CD4-positive, alpha-beta memory T cell (primary cell): ENCODE measurements around the gene NACA. TPM values are rescaled to one million over a fixed set of nuclear protein-coding genes. Genes with fewer than 3 reads are reported as not detected.
"Not testable (repeated sequence)": the region's sequence is repeated elsewhere in the genome, so short reads cannot be mapped to it uniquely, and the experiment has no call there.

Experiments
- CTCF ChIA-PET: fragments of 350-600 bp; sonication (Branson Sonifier 250); formaldehyde crosslinking; loops from one replicate; lab custom pipeline; 2021; ENCODE audit warnings: inconsistent platforms; ENCODE audit not compliant: partially characterized antibody; lab: Charles Lee
- POLR2A ChIA-PET: fragments of 350-600 bp; sonication (Branson Sonifier 250); formaldehyde crosslinking; loops from one replicate; lab custom pipeline; 2021; ENCODE audit not compliant: partially characterized antibody; lab: Charles Lee
- DNase-seq, 5 donors: peaks; one replicate each; pipeline versions ENCODE4 v3.0.0 to v3.0.0-alpha.2; 2020 to 2022; ENCODE audit warnings: mixed read lengths in 1 of 5
- H3K27ac ChIP-seq: one replicate; pipeline ENCODE4 v1.7.0; 2013; ENCODE audit warnings: low read depth, low read length
- H3K27me3 ChIP-seq: 2 replicates; pipeline ENCODE4 v1.7.0; 2013; ENCODE audit warnings: mild to moderate bottlenecking, low read length, moderate library complexity; ENCODE audit not compliant: insufficient read depth
- H3K36me3 ChIP-seq: 2 replicates; pipeline ENCODE4 v1.7.0; 2013; ENCODE audit warnings: mild to moderate bottlenecking, low read length, moderate library complexity; ENCODE audit not compliant: insufficient read depth
- H3K4me1 ChIP-seq: 2 replicates; pipeline ENCODE4 v1.7.0; 2013; ENCODE audit warnings: mild to moderate bottlenecking, low read length, moderate library complexity; ENCODE audit not compliant: insufficient read depth
- H3K4me3 ChIP-seq, 2 donors: one replicate each; pipeline ENCODE4 v1.7.0; 2013; ENCODE audit warnings: low read length in 2 of 2, mild to moderate bottlenecking in 1 of 2
- H3K9me3 ChIP-seq, 2 donors: one replicate each; pipeline ENCODE4 v1.7.0; 2013; ENCODE audit warnings: low read length in 2 of 2, control low read depth in 1 of 2; ENCODE audit not compliant: control insufficient read depth in 1 of 2
- H3K27ac Mint-ChIP-seq, 7 donors: one replicate each; pipeline ENCODE4 v1.8.0; 2020 to 2021; ENCODE audit warnings: mixed read lengths in 7 of 7, mild to moderate bottlenecking in 6 of 7, inconsistent platforms in 3 of 7, moderate library complexity in 3 of 7
- H3K27me3 Mint-ChIP-seq, 2 donors: one replicate each; pipeline ENCODE4 v1.8.0; 2020 to 2021; ENCODE audit warnings: mixed read lengths in 2 of 2
- H3K36me3 Mint-ChIP-seq, 2 donors: one replicate each; pipeline ENCODE4 v1.8.0; 2020 to 2021; ENCODE audit warnings: mixed read lengths in 2 of 2, inconsistent platforms in 1 of 2, mild to moderate bottlenecking in 1 of 2
- H3K4me1 Mint-ChIP-seq, 4 donors: one replicate each; pipeline ENCODE4 v1.8.0; 2020 to 2021; ENCODE audit warnings: mixed read lengths in 4 of 4, mild to moderate bottlenecking in 1 of 4
- H3K4me3 Mint-ChIP-seq, 8 donors: one replicate each; pipeline ENCODE4 v1.8.0; 2020 to 2021; ENCODE audit warnings: mixed read lengths in 8 of 8, mild to moderate bottlenecking in 7 of 8, moderate library complexity in 6 of 8, inconsistent platforms in 3 of 8
- H3K9me3 Mint-ChIP-seq, 8 donors: one replicate each; pipeline ENCODE4 v1.8.0; 2020 to 2021; ENCODE audit warnings: mixed read lengths in 8 of 8, mild to moderate bottlenecking in 5 of 8, inconsistent platforms in 3 of 8, moderate library complexity in 1 of 8
- intact Hi-C: fragments of 100-400 bp; cut with micrococcal nuclease; formaldehyde crosslinking; loops from one replicate; pipeline ENCODE4 v1.15.1; 2023
- polyA plus RNA-seq, 2 donors: library from polyadenylated mRNA; unstranded; fragments of 300-500 nt; fragmentation: Illumina TruSeq; gene quantifications; one replicate each; pipeline ENCODE4 v1.2.3, GENCODE V29; 2021
- total RNA-seq, 2 experiments: library from RNA; stranded (reverse); gene quantifications; one replicate each; pipeline ENCODE4 v1.2.3, GENCODE V29; 2021

Gene NACA
- total and polyA plus RNA-seq, 4 experiments from 2014 or later: 1,025 to 1,255 (median 1,184) TPM

DNA sequence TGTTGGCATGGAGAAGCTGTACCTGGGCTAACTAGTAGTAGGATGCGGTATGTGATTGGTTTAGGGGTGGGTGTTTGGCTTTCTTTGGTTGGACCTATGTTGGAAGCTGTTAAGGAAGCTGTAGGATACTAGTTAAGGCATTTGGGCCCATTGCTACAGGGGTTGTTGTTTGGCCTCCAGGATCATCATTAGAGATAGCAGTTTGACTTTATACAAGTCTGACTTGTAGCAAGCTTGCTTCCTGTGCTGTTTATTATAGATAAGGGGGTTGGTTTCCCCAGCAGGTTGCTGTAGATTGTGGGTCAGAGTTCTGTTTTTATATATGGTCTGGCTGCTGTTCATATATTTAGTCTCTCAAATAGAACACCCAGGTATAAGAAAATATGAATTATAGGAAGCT is 28.5 kb upstream of the NACA start:
- H3K36me3 ChIP-seq: no peaks in the 10 kb centered on the region
- no peak overlapping the region for H3K27ac ChIP-seq
- peaks cover 10% of the 10 kb centered on the region for H3K4me1 ChIP-seq
- intact Hi-C loops: loop anchor here (2.0 to 10.0 kb wide), 2 partner anchors 117 to 481 kb away; a partner anchor contains a TSS
- DNase-seq: no peak
- Mint-ChIP-seq H3K4me3 (peak overlapping the region in 7 of 8 donors; percentile 26 to 66 (median 46)), H3K9me3 (peaks cover 0 to 4% (median 0%) of the 10 kb centered on the region in 8 donors), H3K4me1 (peaks cover 20 to 33% (median 25%) of the 10 kb centered on the region in 4 donors), H3K27ac (peak overlapping the region in 3 of 7 donors; percentile 12 to 30 (median 24)), H3K27me3 (no peaks in the 10 kb centered on the region), H3K36me3 (peaks cover 12 to 21% of the 10 kb centered on the region in 2 donors)
- ChIA-PET CTCF (interaction anchor here (0.9 to 11.8 kb wide), 6 partner anchors 234 to 460 kb away, joined by 3 to 102 read pairs (median 3); no protein-coding TSS in a partner anchor), POLR2A (interaction anchor here (0.8 to 2.7 kb wide), 2 partner anchors 28 to 358 kb away, joined by 3 to 13 read pairs; partner anchors contain the start of gene STAT6)
- H3K9me3 ChIP-seq: no peaks in the 10 kb centered on the region
- no peak overlapping the region for H3K4me3 ChIP-seq
- no peaks in the 10 kb centered on the region for H3K27me3 ChIP-seq

DNA sequence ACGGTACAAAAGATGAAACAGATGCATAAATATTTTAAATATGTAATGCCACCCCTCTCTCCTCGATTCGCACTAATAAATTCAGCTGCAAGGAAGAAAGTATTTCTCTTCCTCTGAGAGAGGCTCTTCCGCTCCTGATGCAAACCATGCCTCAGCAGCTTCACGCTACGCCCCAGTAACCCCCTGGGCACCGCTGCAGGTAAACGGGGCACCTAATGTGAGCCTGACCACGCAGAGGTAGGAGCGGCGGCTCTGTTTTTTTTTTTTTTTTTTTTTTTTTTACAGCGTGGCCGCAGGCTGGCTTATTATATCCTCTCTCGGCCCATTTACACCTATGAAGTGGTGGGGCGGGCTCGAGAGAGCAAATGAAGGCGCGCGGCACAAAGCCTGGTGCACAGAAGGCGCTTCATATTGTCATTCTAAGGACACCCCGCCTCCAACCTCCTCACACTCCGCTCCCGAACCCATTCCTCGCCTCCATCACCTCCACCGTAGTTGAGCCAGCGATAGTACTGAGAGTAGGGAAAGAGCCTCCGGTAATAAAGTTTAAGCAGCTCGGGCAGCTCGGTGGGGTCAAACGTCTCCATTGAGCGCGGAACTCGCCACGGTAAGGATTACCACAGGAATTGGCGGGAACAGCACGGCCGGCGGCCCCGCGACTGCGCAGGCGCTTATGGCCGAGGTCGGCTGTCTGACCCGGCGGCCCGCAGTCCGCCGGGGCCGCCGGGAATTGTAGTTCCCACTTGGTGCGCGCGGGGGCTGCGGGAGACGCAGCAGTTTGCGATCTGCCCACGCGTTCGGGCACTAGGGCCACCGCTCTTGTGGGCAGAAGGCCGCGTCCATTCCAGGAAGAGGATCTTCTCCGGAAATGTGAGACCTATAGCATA is 26.9 kb upstream of the NACA start, which contains the start of gene PRIM1:
TSS of gene PRIM1 (minus strand) at position 612 of the 887 bp plus-strand sequence. CDS start at position 587, 25 bp downstream.
- H3K27ac Mint-ChIP-seq: peak within 1 kb of the TSS; percentile 94 to 98 (median 96)
- no peaks in the 10 kb centered on the region for H3K27me3 Mint-ChIP-seq
- H3K9me3 Mint-ChIP-seq: no peaks in the 10 kb centered on the region
- ChIA-PET POLR2A (interaction anchor here (0.6 to 3.9 kb wide), 15 partner anchors 9 to 678 kb away, joined by 3 to 30 read pairs (median 4); partner anchors contain the start of genes NACA, PTGES3 and STAT6), CTCF (interaction anchor here (0.7 to 1.6 kb wide), 4 partner anchors 236 to 544 kb away, joined by 3 to 5 read pairs (median 4); no protein-coding TSS in a partner anchor)
- Histone ChIP-seq H3K27ac (peak within 1 kb of the TSS; percentile 82), H3K4me1 (peaks cover 10% of the 10 kb centered on the region), H3K9me3 (no peaks in the 10 kb centered on the region), H3K36me3 (peaks cover 7% of the 10 kb centered on the region), H3K4me3 (peak within 1 kb of the TSS; percentile 80 to 92), H3K27me3 (no peaks in the 10 kb centered on the region)
- H3K4me3 Mint-ChIP-seq: peak within 1 kb of the TSS; percentile 96 to 99 (median 98)
- peaks cover 20 to 43% (median 28%) of the 10 kb centered on the region in 4 donors for H3K4me1 Mint-ChIP-seq
- intact Hi-C loops: loop anchor here (1.0 to 10.0 kb wide), 4 partner anchors 27 to 483 kb away; partner anchors contain the start of genes NACA and PTGES3
- peak; percentile 80 to 83 (median 82) for DNase-seq
- H3K36me3 Mint-ChIP-seq: peaks cover 22 to 33% of the 10 kb centered on the region in 2 donors

DNA sequence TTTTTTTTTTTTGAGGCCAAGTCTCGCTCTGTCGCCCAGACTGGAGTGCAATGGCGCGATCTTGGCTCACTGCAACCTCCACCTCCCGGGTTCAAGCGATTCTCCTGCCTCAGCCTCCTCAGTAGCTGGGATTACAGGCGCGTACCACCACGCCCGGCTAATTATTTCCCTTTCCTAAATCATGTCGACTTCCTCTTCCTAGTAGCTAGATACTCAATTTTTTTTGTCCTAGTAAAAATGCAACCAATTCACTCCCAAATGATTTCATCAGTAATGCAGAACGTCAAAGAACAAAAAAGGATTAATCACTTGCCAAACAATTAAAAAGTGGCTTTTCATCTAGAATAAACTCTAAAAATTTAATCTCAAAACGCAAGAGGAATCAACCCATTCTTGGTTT is 25.5 kb upstream of the NACA start:
- Histone ChIP-seq H3K4me3 (peak overlapping the region in 1 of 2 donors; percentile 80), H3K4me1 (peaks cover 10% of the 10 kb centered on the region)
- Mint-ChIP-seq H3K4me1 (peaks cover 23 to 48% (median 33%) of the 10 kb centered on the region in 4 donors), H3K4me3 (peak overlapping the region in 6 of 8 donors; percentile 25 to 98 (median 77)), H3K36me3 (peaks cover 28 to 42% of the 10 kb centered on the region in 2 donors), H3K27ac (peak overlapping the region in 6 of 7 donors; percentile 11 to 94 (median 72))
- CTCF ChIA-PET, H3K9me3 Mint-ChIP-seq, H3K27me3 Mint-ChIP-seq, H3K36me3 ChIP-seq, H3K9me3 ChIP-seq, H3K27ac ChIP-seq, H3K27me3 ChIP-seq, DNase-seq: not testable (repeated sequence)
- POLR2A ChIA-PET: interaction anchor here (1.2 to 3.9 kb wide), 4 partner anchors 25 to 361 kb away, joined by 6 to 30 read pairs (median 12); partner anchors contain the start of genes NACA, PTGES3 and STAT6
- intact Hi-C loops: loop anchor here (10.0 kb wide), 1 partner anchor 484 kb away; a partner anchor contains a TSS

DNA sequence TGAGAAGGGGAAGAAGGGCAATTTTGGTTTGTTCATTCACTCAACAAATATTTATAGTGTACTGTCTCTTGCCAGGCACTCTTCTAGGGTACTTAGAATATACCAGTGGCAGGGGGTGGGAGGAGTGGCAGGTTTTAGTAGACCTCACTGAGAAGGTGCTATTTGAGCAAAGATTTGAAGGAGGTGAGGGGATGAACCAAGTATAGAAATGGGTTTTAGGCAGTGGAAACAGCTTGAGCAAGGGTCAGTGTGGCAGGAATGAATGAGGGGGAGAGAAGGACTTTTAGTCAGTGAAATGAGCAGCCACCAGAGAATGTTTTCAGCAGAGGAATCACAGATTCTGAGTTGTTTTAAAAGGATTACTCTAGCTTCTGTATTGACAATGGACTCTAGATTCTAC is 24.8 kb upstream of the NACA start:
- Histone ChIP-seq H3K27me3 (no peaks in the 10 kb centered on the region), H3K4me1 (peaks cover 10% of the 10 kb centered on the region), H3K27ac (no peak overlapping the region), H3K4me3 (no peak overlapping the region), H3K9me3 (no peaks in the 10 kb centered on the region), H3K36me3 (peaks cover 7% of the 10 kb centered on the region)
- Mint-ChIP-seq H3K9me3 (no peaks in the 10 kb centered on the region), H3K27me3 (no peaks in the 10 kb centered on the region), H3K27ac (peak overlapping the region in 6 of 7 donors; percentile 38 to 94 (median 88)), H3K4me3 (peak overlapping the region; percentile 46 to 85 (median 76)), H3K4me1 (peaks cover 23 to 48% (median 33%) of the 10 kb centered on the region in 4 donors), H3K36me3 (peaks cover 28 to 47% of the 10 kb centered on the region in 2 donors)
- ChIA-PET CTCF (interaction anchor here (0.9 to 1.7 kb wide), 2 partner anchors 14 to 362 kb away, joined by 3 to 4 read pairs; partner anchors contain the start of gene HSD17B6), POLR2A (interaction anchor here (0.6 to 3.9 kb wide), 2 partner anchors 24 to 509 kb away, joined by 3 to 30 read pairs; partner anchors contain the start of gene NACA)
- intact Hi-C loops: loop anchor here (10.0 kb wide), 1 partner anchor 485 kb away; a partner anchor contains a TSS
- DNase-seq: no peak

DNA sequence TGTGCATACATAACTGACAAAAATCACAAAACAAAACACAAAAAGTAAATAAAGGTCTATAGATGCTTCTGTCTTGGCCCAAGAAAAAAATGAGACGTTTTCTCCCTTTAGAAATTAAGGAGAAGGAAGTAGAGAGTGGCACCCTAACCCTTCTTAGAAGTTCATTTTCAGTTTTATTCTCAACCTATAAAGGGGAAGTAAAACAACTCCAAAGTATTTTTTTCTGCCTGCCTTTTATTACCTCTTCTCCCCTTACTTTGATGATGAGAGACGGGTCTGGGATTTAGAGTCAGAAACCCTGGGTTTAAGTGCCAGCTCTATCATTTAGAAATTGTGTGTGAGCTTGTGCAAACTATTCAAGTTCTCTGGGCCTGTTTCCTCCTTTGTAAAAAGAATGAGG is 24.3 kb upstream of the NACA start:
- Histone ChIP-seq H3K9me3 (no peaks in the 10 kb centered on the region), H3K27me3 (no peaks in the 10 kb centered on the region), H3K36me3 (peaks cover 7% of the 10 kb centered on the region), H3K27ac (no peak overlapping the region), H3K4me1 (peaks cover 10% of the 10 kb centered on the region), H3K4me3 (no peak overlapping the region)
- ChIA-PET CTCF (interaction anchor here (0.6 to 1.7 kb wide), 3 partner anchors 14 to 363 kb away, joined by 3 to 4 read pairs (median 4); partner anchors contain the start of gene HSD17B6), POLR2A (interaction anchor here (3.9 kb wide), 1 partner anchor 24 kb away, joined by 30 read pairs; the partner anchor contains the start of gene NACA)
- peaks cover 23 to 48% (median 33%) of the 10 kb centered on the region in 4 donors for H3K4me1 Mint-ChIP-seq
- intact Hi-C loops: no loop called here
- H3K9me3 Mint-ChIP-seq: no peaks in the 10 kb centered on the region
- peaks cover 28 to 50% of the 10 kb centered on the region in 2 donors for H3K36me3 Mint-ChIP-seq
- peak overlapping the region in 2 of 8 donors; percentile 72 to 81 for H3K4me3 Mint-ChIP-seq
- no peaks in the 10 kb centered on the region for H3K27me3 Mint-ChIP-seq
- peak overlapping the region in 3 of 7 donors; percentile 35 to 94 (median 88) for H3K27ac Mint-ChIP-seq
- no peak for DNase-seq

DNA sequence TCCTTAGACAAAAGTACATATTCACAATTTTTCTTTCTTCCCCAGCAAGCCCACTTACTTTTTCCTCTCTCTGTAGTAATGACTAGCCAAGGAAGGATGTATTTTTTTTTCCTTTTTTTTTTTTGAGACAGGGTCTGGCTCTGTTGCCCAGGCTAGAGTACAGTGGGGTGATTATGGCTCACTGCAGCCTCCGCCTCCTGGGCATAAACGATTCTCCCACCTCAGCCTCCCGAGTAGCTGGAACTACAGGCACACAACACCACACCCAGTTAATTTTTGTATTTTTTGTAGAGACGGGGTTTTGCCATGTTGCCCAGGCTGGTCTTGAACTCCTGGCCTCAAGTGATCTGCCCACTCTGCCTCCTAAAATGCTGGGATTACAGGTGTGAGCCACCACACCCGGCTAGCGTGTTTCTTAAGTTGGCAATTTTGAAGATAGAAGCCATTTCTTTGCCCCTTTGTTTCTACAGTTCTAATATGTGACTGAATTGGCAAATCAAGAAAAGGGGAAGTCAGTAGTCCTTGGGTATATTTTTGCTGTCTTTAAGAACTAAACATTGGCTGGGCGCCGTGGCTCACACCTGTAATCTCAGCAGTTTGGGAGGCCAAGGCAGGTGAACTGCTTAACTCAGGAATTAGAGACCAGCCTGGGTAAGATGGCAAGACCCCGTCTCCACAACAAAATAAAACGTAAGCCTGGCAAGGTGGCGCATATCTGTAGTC is 3.2 kb upstream of the NACA start:
- peak overlapping the region in 3 of 7 donors; percentile 18 to 55 (median 32) for H3K27ac Mint-ChIP-seq
- ChIA-PET CTCF (no interaction called here), POLR2A (interaction anchor here (3.9 to 13.9 kb wide), 2 partner anchors 42 to 83 kb away, joined by 32 to 247 read pairs; partner anchors contain the start of genes ATP5F1B and PTGES3)
- Histone ChIP-seq H3K4me3 (no peak overlapping the region), H3K36me3 (peaks cover 12% of the 10 kb centered on the region), H3K9me3 (no peaks in the 10 kb centered on the region), H3K27me3 (no peaks in the 10 kb centered on the region), H3K4me1 (peaks cover 22% of the 10 kb centered on the region), H3K27ac (no peak overlapping the region)
- peaks cover 0 to 3% (median 0%) of the 10 kb centered on the region in 8 donors for H3K9me3 Mint-ChIP-seq
- H3K36me3 Mint-ChIP-seq: peaks cover 21 to 51% of the 10 kb centered on the region in 2 donors
- H3K4me1 Mint-ChIP-seq: peaks cover 16 to 35% (median 22%) of the 10 kb centered on the region in 4 donors
- intact Hi-C loops: no loop called here
- H3K4me3 Mint-ChIP-seq: no peak overlapping the region
- DNase-seq: no peak
- H3K27me3 Mint-ChIP-seq: no peaks in the 10 kb centered on the region
